ENCODE results near the gene DNASE1.

DNASE1 gene

DNA sequence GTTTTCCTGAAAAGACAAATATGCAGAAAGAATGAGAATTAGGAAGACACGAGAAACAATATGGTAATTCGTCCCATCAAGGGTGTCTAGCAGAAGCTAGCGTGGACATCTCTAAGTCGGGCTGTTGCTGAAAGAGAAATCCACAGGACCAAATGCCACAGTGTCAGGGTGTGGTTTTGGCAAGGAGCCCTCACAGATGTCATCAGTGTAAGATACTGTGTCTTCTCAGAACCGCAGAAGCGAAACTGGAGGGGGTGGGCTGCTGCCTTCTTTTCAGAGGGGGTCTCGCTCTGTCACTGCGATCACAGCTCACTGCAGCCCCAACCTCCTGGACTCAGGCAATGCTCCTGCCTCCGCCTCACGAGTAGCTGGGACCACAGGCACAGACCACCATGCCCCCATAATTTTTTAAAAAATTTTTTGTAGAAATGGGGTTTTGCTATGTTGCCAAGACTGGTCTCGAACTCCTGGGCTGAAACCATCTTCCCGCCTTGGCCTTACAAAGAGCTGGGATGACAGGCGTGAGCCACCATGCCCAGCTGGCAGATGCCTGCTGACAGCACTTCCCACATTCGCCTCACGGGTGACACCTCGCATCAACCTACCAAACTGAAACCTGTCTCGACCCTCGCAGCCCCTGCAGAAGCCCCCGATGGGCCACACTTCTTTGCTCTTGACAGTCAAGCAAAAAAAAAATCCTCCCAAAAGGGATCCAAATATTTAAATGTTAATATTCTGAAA lies 36.7 kb downstream of the DNASE1 start:
- no peaks in the 10 kb centered on the region for H3K9me3 ChIP-seq (ENCODE audit: control insufficient read depth, insufficient read depth, low read length)
- peaks cover 4% of the 10 kb centered on the region; the same call in 1 of the 2 replicates for H3K4me1 ChIP-seq (ENCODE audit: insufficient read depth, low read length)
- H3K9ac ChIP-seq (ENCODE audit: low read depth, low read length), result no peak overlapping the region
- peaks cover 18% of the 10 kb centered on the region for H3K36me3 ChIP-seq (ENCODE audit: insufficient read depth, low read length)

GRCh38 chr16:3691761-3692160 lies 37.3 kb downstream of the DNASE1 start:
- no peaks in the 10 kb centered on the region for H3K9me3 ChIP-seq (ENCODE audit: control insufficient read depth, insufficient read depth, low read length)
- H3K9ac ChIP-seq (ENCODE audit: low read depth, low read length), result no peak overlapping the region
- H3K36me3 ChIP-seq (ENCODE audit: insufficient read depth, low read length), result peaks cover 15% of the 10 kb centered on the region
- peaks cover 4% of the 10 kb centered on the region; the same call in 1 of the 2 replicates for H3K4me1 ChIP-seq (ENCODE audit: insufficient read depth, low read length)

- Histone ChIP-seq H3K36me3 (ENCODE audit: insufficient read depth, low read length) (0 out of 2 replicates have a peak, but pooled peaks cover 7% of the 10 kb centered on the region), H3K4me1 (ENCODE audit: insufficient read depth, low read length) (peaks cover 4% of the 10 kb centered on the region; the same call in 1 of the 2 replicates), H3K9ac (ENCODE audit: low read depth, low read length) (no peak overlapping the region), H3K9me3 (ENCODE audit: control insufficient read depth, insufficient read depth, low read length) (no peaks in the 10 kb centered on the region)
Observed at GRCh38 chr16:3694051-3694450, 39.6 kb downstream of the DNASE1 start.

GRCh38 chr16:3695610-3696369 lies 41.3 kb downstream of the DNASE1 start:
- no peaks in the 10 kb centered on the region for H3K36me3 ChIP-seq (ENCODE audit: insufficient read depth, low read length)
- peaks cover under 1% of the 10 kb centered on the region; the same call in 1 of the 2 replicates for H3K4me1 ChIP-seq (ENCODE audit: insufficient read depth, low read length)
- H3K9me3 ChIP-seq (ENCODE audit: control insufficient read depth, insufficient read depth, low read length), result no peaks in the 10 kb centered on the region
- no peak overlapping the region for H3K9ac ChIP-seq (ENCODE audit: low read depth, low read length)

GRCh38 chr16:3696425-3697218 lies 42.1 kb downstream of the DNASE1 start:
- Histone ChIP-seq H3K4me1 (ENCODE audit: insufficient read depth, low read length) (no peaks in the 10 kb centered on the region), H3K36me3 (ENCODE audit: insufficient read depth, low read length) (no peaks in the 10 kb centered on the region), H3K9ac (ENCODE audit: low read depth, low read length) (no peak overlapping the region), H3K9me3 (ENCODE audit: control insufficient read depth, insufficient read depth, low read length) (no peaks in the 10 kb centered on the region)

DNA sequence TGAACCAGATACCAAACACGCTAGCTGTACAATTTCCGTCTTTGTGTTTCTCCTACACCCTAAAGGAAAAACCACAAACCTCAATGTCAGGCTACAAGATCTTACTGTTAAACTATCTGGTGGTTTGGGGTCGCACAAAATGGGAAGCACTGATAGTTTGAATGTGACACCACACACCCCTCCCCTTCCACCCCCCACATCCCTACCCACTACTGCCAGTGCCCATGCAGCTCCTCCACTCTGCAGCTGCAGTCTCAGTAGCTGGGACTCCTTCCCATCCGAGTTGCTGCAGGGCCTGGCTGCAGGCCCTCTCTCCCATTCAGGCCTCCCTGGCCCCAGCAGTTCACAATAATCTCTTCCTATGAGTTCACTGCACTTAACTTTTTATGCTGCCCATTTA lies 44.5 kb downstream of the DNASE1 start:
- H3K4me1 ChIP-seq (ENCODE audit: insufficient read depth, low read length), result no peaks in the 10 kb centered on the region
- no peaks in the 10 kb centered on the region for H3K36me3 ChIP-seq (ENCODE audit: insufficient read depth, low read length)
- H3K9ac ChIP-seq (ENCODE audit: low read depth, low read length), result no peak overlapping the region
- H3K9me3 ChIP-seq (ENCODE audit: control insufficient read depth, insufficient read depth, low read length), result no peaks in the 10 kb centered on the region

DNA sequence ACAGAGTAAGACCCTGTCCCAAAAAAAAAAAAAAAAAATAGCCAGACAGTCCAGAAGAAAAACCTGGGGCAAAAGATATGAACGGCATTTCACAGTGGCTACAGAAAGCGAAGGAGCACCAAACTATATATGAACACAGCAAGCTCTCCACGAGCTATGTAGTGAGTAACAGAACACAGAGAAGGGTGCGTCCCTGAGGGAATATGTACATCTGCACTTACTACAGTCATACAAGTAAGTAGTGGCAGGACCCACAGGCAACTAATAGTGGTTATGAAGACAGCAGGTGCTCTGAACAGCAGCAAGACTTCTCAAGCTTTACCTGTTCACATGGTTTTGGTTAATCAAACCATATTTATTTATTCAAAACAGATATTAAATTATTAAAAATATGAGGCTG lies 47.0 kb downstream of the DNASE1 start:
- no peaks in the 10 kb centered on the region for H3K4me1 ChIP-seq (ENCODE audit: insufficient read depth, low read length)
- no peak overlapping the region for H3K9ac ChIP-seq (ENCODE audit: low read depth, low read length)
- no peaks in the 10 kb centered on the region for H3K9me3 ChIP-seq (ENCODE audit: control insufficient read depth, insufficient read depth, low read length)
- no peaks in the 10 kb centered on the region for H3K36me3 ChIP-seq (ENCODE audit: insufficient read depth, low read length)

DNA sequence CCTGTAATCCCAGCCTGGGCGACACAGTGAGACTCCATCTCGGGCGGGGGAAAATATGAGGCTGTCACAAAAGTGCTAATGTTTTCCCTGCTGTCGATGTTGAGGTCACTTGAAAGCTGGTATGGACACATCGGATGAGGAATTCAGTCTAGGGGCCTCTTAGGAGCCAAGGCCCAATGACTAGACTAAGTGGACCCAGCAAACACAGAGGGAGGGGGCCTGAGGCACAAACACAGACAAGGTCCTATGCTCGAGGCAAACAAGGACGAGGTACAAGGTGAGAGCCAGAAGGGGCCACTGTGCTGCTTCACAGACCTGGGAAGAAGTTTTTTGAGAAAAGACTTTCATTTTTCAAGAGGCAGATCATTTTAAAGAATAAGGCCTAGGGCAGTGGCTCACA lies 47.6 kb downstream of the DNASE1 start:
- Histone ChIP-seq H3K4me1 (ENCODE audit: insufficient read depth, low read length) (no peaks in the 10 kb centered on the region), H3K9me3 (ENCODE audit: control insufficient read depth, insufficient read depth, low read length) (no peaks in the 10 kb centered on the region), H3K36me3 (ENCODE audit: insufficient read depth, low read length) (no peaks in the 10 kb centered on the region), H3K9ac (ENCODE audit: low read depth, low read length) (no peak overlapping the region)

DNA sequence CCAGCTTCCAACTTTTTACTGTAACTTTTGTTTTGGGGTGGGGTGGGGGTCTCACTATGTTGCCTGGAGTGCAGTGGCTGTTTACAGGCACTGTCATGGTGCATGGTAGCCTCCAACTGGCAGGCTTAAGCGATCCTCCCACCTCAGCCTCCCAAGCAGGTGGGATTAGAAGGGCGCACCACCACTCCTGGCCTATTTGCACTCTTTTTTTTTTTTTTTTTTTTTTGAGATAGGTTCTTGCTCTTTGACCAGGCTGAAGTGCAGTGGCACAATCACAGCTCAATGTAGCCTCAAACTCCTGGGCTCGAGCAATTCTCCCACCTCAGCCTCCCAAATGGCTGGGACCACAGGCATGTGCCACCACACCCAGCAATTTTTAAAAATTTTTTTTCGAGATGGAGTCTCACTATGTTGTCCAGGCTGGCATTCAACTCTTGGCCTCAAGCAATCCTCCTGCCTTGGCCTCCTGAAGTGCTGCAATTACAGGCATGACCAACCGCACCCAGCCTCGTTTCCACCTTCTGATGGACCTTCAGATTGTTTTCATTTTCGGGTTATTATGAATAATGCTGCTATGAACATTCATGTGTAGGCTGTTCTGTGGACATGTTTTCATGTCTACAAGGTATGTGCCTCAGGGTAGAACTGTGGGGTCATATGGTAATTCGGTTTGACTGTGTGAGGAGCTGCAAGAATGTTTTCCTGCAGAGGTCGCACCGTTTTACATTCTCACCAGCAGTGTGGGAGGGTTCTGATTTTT lies 51.9 kb downstream of the DNASE1 start:
- Histone ChIP-seq H3K9me3 (ENCODE audit: control insufficient read depth, insufficient read depth, low read length) (no peaks in the 10 kb centered on the region), H3K4me1 (ENCODE audit: insufficient read depth, low read length) (no peaks in the 10 kb centered on the region), H3K36me3 (ENCODE audit: insufficient read depth, low read length) (0 out of 2 replicates have a peak, but pooled peaks cover 3% of the 10 kb centered on the region), H3K9ac (ENCODE audit: low read depth, low read length) (no peak overlapping the region)

All from ES-I3 (cell line).